KMS-11 (cell line): ENCODE data around the gene MOB3B.

Experiments used
- H2AFZ ChIP-seq: fragments of 200-600 bp; sonication (generic); 2 replicates; pipeline ENCODE4 v1.6.1; 2016; ENCODE audit warnings: antibody characterized with exemption, mixed run types, low read depth
- H3K27ac ChIP-seq: fragments of 200-600 bp; sonication (generic); 2 replicates; pipeline ENCODE4 v1.6.1; 2016; ENCODE audit warnings: mild to moderate bottlenecking, mixed run types
- H3K27me3 ChIP-seq: fragments of 200-600 bp; sonication (generic); 2 replicates; pipeline ENCODE4 v1.6.1; 2017; ENCODE audit warnings: mild to moderate bottlenecking, low read depth, mixed run types, moderate library complexity; ENCODE audit not compliant: insufficient read depth
- H3K36me3 ChIP-seq: fragments of 200-600 bp; sonication (generic); 2 replicates; pipeline ENCODE4 v1.6.1; 2017; ENCODE audit warnings: mild to moderate bottlenecking, mixed run types; ENCODE audit not compliant: insufficient read depth
- H3K4me1 ChIP-seq: fragments of 200-600 bp; sonication (generic); 2 replicates; pipeline ENCODE4 v1.6.1; 2016; ENCODE audit warnings: mild to moderate bottlenecking, low read depth, mixed run types; ENCODE audit not compliant: poor library complexity, severe bottlenecking
- H3K4me2 ChIP-seq: fragments of 200-600 bp; sonication (generic); 2 replicates; pipeline ENCODE4 v1.7.0; 2016; ENCODE audit warnings: mild to moderate bottlenecking, mixed run types
- H3K4me3 ChIP-seq: fragments of 200-600 bp; sonication (generic); IDR thresholded peaks from 2 replicates; pipeline ENCODE4 v1.6.1; 2017; ENCODE audit warnings: low read depth, low read length, mixed read lengths; ENCODE audit not compliant: insufficient read depth
- H3K79me2 ChIP-seq: fragments of 200-600 bp; sonication (generic); 2 replicates; pipeline ENCODE4 v1.6.1; 2016; ENCODE audit warnings: low read depth, mixed run types; ENCODE audit not compliant: insufficient read depth
- H3K9ac ChIP-seq: fragments of 200-600 bp; sonication (generic); 2 replicates; pipeline ENCODE4 v1.6.1; 2016; ENCODE audit warnings: mild to moderate bottlenecking, mixed run types
- H4K20me1 ChIP-seq: fragments of 200-600 bp; sonication (generic); 2 replicates; pipeline ENCODE4 v1.6.1; 2016; ENCODE audit warnings: mild to moderate bottlenecking, mixed run types; ENCODE audit not compliant: insufficient read depth
- CTCF ChIP-seq: fragments of 200-600 bp; sonication (generic); conservative IDR thresholded peaks from 2 replicates; pipeline ENCODE4 v1.6.1; 2017; ENCODE audit warnings: low read depth, mild to moderate bottlenecking, antibody characterized with exemption, low read length, moderate library complexity, mixed read lengths

MOB3B gene

DNA sequence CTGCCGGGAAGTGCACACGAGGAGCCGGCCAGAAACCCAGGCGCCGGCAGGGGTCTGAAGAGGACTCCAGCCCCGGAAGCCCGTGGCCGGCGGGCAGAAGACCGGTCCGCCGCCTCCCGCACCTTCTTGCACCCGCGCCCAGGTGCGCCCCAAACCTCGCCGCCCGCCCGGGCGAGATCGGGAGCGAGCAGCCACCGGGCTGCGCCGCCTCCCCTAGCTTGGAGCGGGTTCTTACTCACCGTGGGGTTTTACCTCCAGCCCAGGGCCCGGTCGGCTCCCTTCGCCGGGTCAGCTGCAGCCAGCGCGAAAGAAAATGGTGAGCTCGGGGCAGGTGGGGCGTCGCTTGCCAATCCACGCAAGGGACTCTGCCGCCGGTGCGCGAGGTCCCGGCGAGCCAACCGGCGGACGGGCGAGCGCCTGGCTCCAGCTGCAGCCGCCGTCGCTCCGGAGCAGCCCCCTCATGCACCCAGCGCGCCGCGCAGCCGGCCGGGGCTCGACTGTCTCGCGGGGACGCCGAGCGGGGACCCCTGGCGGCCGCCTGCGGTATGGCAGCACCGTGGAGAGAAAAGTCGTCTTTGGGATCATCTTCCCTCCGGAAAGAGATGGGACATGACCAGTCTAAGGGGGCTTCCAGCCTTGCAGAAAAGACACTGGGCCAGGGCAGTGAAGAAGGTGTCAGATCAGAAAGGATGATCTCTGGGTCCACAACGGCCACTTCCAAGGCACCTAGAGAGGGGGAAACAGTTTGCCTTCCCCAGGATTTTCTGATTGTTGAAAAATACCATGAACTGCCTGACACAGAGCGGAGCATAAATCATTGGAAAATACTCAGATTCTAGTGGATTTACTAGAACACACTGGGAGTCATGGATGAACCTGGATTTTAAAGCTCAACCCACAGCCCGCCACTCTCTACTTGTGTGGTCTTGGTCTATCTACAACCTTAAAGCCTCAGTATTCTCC, at the start of gene MOB3B:
MOB3B (minus strand) TSS at position 499 of the 963 bp plus-strand sequence. CDS start 74,264 bp downstream, outside the sequence.
- no peaks in the 10 kb centered on the region for H3K36me3 ChIP-seq
- H3K79me2 ChIP-seq, result no peaks in the 10 kb centered on the region
- peak within 1 kb of the TSS; percentile 82 for H3K4me2 ChIP-seq
- no peaks in the 10 kb centered on the region for H3K4me1 ChIP-seq
- H3K27ac ChIP-seq, result no peak within 1 kb of the TSS
- peaks cover 2% of the 10 kb centered on the region; the same call in 1 of the 2 replicates for H3K27me3 ChIP-seq
- H4K20me1 ChIP-seq, result no peaks in the 10 kb centered on the region
- H3K9ac ChIP-seq, result no peak within 1 kb of the TSS; the same call in 1 of the 2 replicates
- peak; percentile 80 for TF ChIP-seq CTCF
- H2AFZ ChIP-seq, result peak within 1 kb of the TSS; percentile 85
- no peak within 1 kb of the TSS for H3K4me3 ChIP-seq

DNA sequence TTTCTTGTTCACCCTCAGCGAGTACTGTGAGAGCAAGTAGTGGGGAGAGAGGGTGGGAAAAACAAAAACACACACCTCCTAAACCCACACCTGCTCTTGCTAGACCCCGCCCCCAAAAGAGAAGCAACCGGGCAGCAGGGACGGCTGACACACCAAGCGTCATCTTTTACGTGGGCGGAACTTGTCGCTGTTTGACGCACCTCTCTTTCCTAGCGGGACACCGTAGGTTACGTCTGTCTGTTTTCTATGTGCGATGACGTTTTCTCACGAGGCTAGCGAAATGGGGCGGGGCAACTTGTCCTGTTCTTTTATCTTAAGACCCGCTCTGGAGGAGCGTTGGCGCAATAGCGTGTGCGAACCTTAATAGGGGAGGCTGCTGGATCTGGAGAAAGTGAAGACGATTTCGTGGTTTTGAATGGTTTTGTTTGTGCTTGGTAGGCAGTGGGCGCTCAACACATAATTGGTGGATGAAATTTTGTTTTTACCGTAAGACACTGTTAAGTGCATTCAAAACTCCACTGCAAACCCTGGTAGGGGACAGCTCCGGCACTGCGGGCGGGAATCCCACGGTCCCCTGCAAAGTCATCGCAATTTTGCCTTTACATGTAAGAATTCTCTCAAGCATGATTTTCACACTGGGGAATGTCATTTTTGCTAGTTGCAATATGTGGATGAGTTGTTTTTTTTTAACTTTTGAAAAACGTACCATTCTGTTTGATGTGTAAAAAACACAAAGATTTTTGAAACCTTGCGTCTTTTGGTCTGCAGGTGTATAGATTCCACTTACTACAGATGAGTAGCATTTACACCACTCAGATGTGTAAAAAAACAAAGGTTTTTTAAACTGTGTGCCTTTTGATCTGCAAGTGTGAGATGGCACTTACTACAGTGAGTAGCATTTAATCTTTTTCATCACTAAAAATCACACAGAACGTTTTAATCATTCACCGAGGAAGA, 44.3 kb upstream of the MOB3B start:
- no peak for TF ChIP-seq CTCF
- no peak overlapping the region for H3K4me3 ChIP-seq
- H3K9ac ChIP-seq, result peak overlapping the region; percentile 69
- H2AFZ ChIP-seq, result peak overlapping the region; percentile 86
- no peaks in the 10 kb centered on the region for H3K36me3 ChIP-seq
- H3K27ac ChIP-seq, result peak overlapping the region; percentile 62
- H3K4me1 ChIP-seq, result peaks cover 18% of the 10 kb centered on the region
- peak overlapping the region; percentile 77 for H3K4me2 ChIP-seq
- H3K79me2 ChIP-seq, result no peaks in the 10 kb centered on the region
- H4K20me1 ChIP-seq, result no peaks in the 10 kb centered on the region
- H3K27me3 ChIP-seq, result no peaks in the 10 kb centered on the region

GRCh38 chr9:27572918-27573633, 43.5 kb upstream of the MOB3B start, which contains the start of gene C9orf72:
Gene C9orf72, minus strand, starts transcription at chr9:27573481. Its CDS starts 6,361 bp downstream, at chr9:27567120.
- Histone ChIP-seq H3K27ac (peak within 1 kb of the TSS; percentile 62), H4K20me1 (no peaks in the 10 kb centered on the region), H3K36me3 (no peaks in the 10 kb centered on the region), H3K4me1 (peaks cover 18% of the 10 kb centered on the region), H2AFZ (peak within 1 kb of the TSS; percentile 86), H3K9ac (peak within 1 kb of the TSS; percentile 69), H3K27me3 (no peaks in the 10 kb centered on the region), H3K4me2 (peak within 1 kb of the TSS; percentile 82), H3K79me2 (no peaks in the 10 kb centered on the region), H3K4me3 (no peak within 1 kb of the TSS)
- no peak for TF ChIP-seq CTCF

DNA sequence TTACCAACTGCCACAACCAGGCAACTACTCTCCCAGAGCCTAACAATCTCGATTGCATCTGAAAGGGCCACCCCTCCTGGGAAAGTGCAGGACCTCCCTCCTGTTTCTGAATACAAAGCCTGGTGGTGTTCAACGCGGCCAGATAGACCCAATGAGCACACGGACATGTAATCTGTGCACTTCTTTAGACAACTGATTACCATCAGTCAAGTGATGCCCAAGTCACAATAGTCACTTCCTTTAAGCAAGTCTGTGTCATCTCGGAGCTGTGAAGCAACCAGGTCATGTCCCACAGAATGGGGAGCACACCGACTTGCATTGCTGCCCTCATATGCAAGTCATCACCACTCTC, 42.9 kb upstream of the MOB3B start:
- H3K79me2 ChIP-seq, result no peaks in the 10 kb centered on the region
- peak overlapping the region; percentile 82 for H3K4me2 ChIP-seq
- no peak overlapping the region for H3K4me3 ChIP-seq
- H3K36me3 ChIP-seq, result no peaks in the 10 kb centered on the region
- no peaks in the 10 kb centered on the region for H3K27me3 ChIP-seq
- H4K20me1 ChIP-seq, result no peaks in the 10 kb centered on the region
- peak overlapping the region; percentile 69 for H3K9ac ChIP-seq
- no peak for TF ChIP-seq CTCF
- peak overlapping the region; percentile 86 for H2AFZ ChIP-seq
- peaks cover 18% of the 10 kb centered on the region for H3K4me1 ChIP-seq
- H3K27ac ChIP-seq, result peak overlapping the region; percentile 62
